GM12891 (cell line): Measurements from ENCODE around the gene PAXIP1.

Source experiments
- POLR2A ChIP-seq: IDR thresholded peaks from 2 replicates; pipeline ENCODE4 v1.6.1; 2011; ENCODE audit warnings: low read depth, low read length, control low read depth
- POLR2AphosphoS5 ChIP-seq: IDR thresholded peaks from 2 replicates; pipeline ENCODE4 v1.6.1; 2011; ENCODE audit warnings: low read depth, low read length, control low read depth
- POU2F2 ChIP-seq: IDR thresholded peaks from 2 replicates; pipeline ENCODE4 v1.6.1; 2011; ENCODE audit warnings: low read depth, mild to moderate bottlenecking, control low read depth, low read length, moderate library complexity
- TAF1 ChIP-seq: IDR thresholded peaks from 2 replicates; pipeline ENCODE4 v1.6.1; 2011; ENCODE audit warnings: low read depth, low read length, control low read depth

GRCh38 chr7:155011086-155011485, 8.2 kb upstream of the PAXIP1 start:
- TF ChIP-seq POLR2AphosphoS5: no peak
- TF ChIP-seq POLR2A: no peak
- no peak for TF ChIP-seq POU2F2
- no peak for TF ChIP-seq TAF1
